Caki2 (cell line): ENCODE measurements around the gene CDH13. TPM values are rescaled to one million over a fixed set of nuclear protein-coding genes. Genes with fewer than 3 reads are reported as not detected.

Experiments
- DNase-seq: peaks from one replicate; pipeline ENCODE4 v3.0.0-alpha.2; 2015; ENCODE audit warnings: low read depth
- in situ Hi-C: cut with HindIII; loops from 2 replicates; pipeline ENCODE4 v1.10.0; 2016; ENCODE audit warnings: low sequenced_read_pairs, low pct_unique_long_range_greater_than_20kb, mixed read lengths
- total RNA-seq: library from RNA; depleted of rRNA; stranded (reverse); fragments of >200 nt; shearing (Covaris generic); gene quantifications from 2 replicates; pipeline ENCODE4 v1.2.3, GENCODE V29; 2014; ENCODE audit warnings: low replicate concordance

Gene CDH13
- total RNA-seq, 1 experiment from 2014 or later = not detected

GRCh38 chr16:82623241-82623640 is 3.5 kb upstream of the CDH13 start:
- in situ Hi-C loops = no loop called here
- no peak for DNase-seq

GRCh38 chr16:82625066-82625968 is 1.5 kb upstream of the CDH13 start:
- no peak for DNase-seq
- in situ Hi-C loops = no loop called here

- DNase-seq = no peak
- in situ Hi-C loops = no loop called here
Measured at GRCh38 chr16:82628088-82628423, 1.3 kb downstream of the CDH13 start.

GRCh38 chr16:82628711-82629110 is 1.9 kb downstream of the CDH13 start:
- DNase-seq = no peak
- in situ Hi-C loops = no loop called here

DNA sequence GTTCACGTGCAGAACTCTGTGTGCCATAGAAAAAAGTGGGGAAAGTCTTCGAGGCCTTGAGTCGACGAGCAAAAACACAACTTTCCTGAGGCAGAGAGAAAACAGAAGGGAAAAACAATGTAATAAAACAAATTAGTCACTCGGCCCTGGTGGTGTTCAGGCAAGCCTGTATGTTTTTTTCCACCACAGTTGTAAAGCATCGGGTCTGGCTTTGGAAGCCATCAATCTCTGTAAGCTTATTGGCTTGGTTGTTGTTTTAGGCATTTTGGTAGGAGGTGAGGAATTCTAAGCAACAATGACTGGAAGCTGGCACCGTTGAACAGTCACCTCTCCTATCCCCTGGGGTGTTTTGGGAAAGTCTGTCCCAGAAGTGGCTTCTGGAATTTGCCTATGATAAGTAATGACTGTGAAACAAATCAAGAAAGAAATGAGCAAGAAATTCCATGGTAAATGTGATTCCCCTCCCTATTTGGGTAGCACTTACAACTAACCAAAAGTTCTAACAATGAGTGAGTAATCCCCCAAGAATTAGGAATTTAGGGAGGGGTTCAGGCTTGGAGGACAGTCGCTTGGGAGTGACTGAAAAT is 2.8 kb downstream of the CDH13 start:
- in situ Hi-C loops = no loop called here
- peak; percentile 59 for DNase-seq

DNA sequence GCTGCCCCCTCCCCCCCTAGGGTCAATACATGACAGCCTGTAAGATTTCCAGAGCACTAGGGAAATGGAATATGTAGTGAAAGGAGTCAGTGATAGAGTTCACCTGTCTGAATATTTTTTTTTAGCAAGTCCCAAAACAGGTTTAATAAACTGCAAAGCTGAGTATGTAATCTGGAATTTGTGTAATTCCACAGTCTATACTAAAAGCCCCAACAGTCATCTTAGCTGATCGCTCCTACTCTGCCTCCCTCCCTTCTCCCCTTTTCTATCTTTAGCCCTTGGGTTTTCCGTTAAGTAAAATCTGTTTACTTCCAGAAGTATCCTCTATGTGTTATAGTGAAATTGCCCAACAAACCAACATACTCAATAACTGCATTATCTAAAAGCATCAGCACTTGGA is 3.5 kb downstream of the CDH13 start:
- in situ Hi-C loops = no loop called here
- DNase-seq = no peak

DNA sequence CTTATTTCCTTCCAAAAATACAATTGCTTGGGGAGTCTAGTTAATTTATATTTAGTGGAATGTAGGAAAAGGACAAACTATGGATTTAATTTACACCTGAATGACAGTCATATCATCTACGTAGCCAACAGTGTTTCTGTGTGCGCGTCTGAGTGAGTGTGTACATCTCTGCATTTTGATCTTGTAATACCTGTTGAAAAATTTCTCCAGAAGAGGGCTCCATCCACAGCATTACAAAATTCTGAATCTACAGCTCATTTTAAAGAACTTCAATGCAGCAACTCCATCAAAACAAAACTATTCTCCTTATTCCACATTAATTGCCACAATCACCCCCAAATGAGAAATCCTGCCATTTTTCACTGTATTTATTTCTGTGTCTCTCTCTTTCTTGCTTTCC is 3.9 kb downstream of the CDH13 start:
- in situ Hi-C loops = no loop called here
- DNase-seq = peak; percentile 31

GRCh38 chr16:82631701-82632685 is 5.2 kb downstream of the CDH13 start:
- no peak for DNase-seq
- in situ Hi-C loops = no loop called here

GRCh38 chr16:82633964-82634600 is 7.3 kb downstream of the CDH13 start:
- in situ Hi-C loops = no loop called here
- DNase-seq = no peak

- in situ Hi-C loops = no loop called here
- DNase-seq = no peak
Measured at GRCh38 chr16:82634955-82635610, 8.3 kb downstream of the CDH13 start.

- DNase-seq = peak; percentile 55
- in situ Hi-C loops = no loop called here
Measured at GRCh38 chr16:82636485-82636884, 9.7 kb downstream of the CDH13 start.

DNA sequence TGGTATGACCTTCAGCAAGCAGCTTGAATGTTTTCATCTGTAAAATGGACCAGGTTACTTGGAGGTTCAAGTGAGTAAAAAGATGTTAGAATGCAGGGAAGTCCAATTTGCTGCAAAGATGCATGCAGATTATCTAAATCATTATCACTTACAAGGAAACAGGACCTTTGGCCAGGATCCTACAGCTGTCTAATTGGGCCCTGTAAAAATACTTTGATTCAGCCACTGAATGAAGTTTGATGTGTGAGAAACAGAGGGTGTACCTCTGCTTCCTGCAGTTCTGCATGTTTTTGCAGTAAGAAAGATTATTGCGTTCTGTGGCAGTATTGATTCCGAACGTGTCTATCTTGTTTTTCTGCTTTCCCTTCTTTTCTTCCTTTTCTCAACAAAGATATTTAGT is 10.2 kb downstream of the CDH13 start:
- in situ Hi-C loops = no loop called here

DNA sequence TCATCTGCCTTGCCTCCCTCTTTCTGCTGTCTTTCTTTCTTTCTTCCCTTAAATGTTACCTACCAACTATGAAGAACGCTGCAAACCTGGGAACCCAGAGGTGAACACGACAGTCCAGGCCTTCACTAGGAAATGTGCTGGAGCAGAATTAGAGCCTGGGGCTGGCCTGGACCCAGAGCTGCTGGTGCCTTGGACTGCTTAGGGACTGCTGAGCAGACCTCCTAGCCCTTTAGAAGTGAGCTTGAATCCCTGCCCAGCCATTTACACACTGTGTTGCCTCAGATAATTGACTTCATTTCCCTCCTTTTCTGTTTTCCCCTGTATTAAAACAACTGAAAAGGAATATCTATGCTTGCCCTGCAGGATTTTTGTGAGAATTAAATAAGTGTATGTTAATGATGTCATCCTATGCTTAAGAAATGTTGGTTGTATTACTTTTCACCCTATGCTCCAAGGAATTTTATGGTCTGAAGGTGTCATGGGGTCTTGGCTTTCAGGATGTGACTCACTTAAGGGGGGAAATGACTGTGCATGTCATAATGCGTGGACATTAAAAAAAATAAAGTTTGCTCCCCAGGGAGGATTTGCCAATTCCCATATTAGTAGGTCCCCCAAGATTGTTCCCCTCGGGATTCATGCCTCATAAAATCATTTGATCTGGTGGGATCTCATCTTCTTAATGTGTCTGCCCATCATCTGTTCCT is 11.5 kb downstream of the CDH13 start:
- in situ Hi-C loops = no loop called here
- DNase-seq = peak; percentile 57

More for the DNA sequence above, 10.2 kb downstream of the CDH13 start:
- no peak for DNase-seq

DNA sequence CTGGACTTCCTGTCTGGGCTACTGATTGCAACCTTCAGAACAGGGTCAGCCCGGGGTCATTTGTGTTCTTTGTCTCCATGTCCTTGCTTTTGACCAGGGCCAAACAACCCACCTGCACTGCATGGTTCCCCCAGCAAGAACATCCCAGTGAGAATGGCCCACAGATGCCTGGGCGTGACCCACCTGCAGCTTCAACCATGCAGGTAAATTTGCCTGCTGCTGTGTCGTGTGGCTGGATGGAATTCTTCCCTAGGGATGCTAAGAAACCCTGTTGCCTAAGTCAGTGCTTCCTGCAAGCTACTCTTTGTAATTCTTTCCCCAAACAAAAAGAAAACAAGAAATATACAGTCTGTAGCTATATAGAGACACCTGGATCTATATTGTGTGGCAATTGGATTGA is 12.5 kb downstream of the CDH13 start:
- no peak for DNase-seq
- in situ Hi-C loops = no loop called here

- peak; percentile 49 for DNase-seq
- in situ Hi-C loops = no loop called here
Measured at GRCh38 chr16:82639666-82640336, 13.0 kb downstream of the CDH13 start.

- in situ Hi-C loops = no loop called here
- DNase-seq = peak; percentile 37
Measured at GRCh38 chr16:82641336-82641984, 14.7 kb downstream of the CDH13 start.
